ENCODE results near the gene CDH13. TPM values are rescaled to one million over a fixed set of nuclear protein-coding genes. Genes with fewer than 3 reads are reported as not detected.

Gene CDH13
- total and polyA plus RNA-seq, 9 of the 15 experiments (the other 6 are each of a cell fraction or from before 2014, with no cell fraction given): 0.03 TPM; not detected in 8

DNA sequence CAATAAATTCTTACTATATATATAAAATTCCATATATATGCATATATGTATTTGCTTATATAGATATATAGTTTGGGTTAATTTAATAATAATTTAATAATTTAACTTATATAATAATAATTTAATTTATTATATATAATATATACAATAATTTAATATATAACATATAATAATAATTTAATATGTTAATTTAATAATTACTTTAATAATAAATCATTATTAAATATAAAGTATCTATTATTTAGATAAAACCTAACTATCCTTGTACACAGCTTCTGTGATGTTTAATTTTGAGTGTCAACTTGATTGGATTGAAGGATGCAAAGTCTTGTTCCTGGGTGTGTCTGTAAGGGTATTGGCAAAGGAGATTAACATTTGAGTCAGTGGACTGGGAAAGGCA, 40.6 kb upstream of the CDH13 start:
- Histone ChIP-seq H3K27ac (ENCODE audit: extremely low read depth, low read depth, low read length) (no peak overlapping the region), H3K36me3 (ENCODE audit: control insufficient read depth, insufficient read depth, low read length) (no peaks in the 10 kb centered on the region), H3K9me1 (ENCODE audit: control insufficient read depth, insufficient read depth, low read length) (no peaks in the 10 kb centered on the region), H3K4me2 (ENCODE audit: insufficient read depth, low read length) (no peak overlapping the region), H3K4me3 (no peak overlapping the region), H3K27me3 (ENCODE audit: control insufficient read depth in 2 of 2, insufficient read depth in 2 of 2, low read length in 2 of 2) (no peaks in the 10 kb centered on the region), H3K79me2 (ENCODE audit: control insufficient read depth, insufficient read depth, low read length) (no peaks in the 10 kb centered on the region), H3K9ac (ENCODE audit: insufficient read depth in 1 of 2, low read depth in 2 of 2, low read length in 2 of 2) (no peak overlapping the region), H3K9me3 (replicated peaks; ENCODE audit: control insufficient read depth, insufficient read depth, low read depth, low read length) (0 out of 2 replicates have a peak, but pooled peaks cover 1% of the 10 kb centered on the region), H3K4me1 (replicated peaks in 1 of 2; ENCODE audit: control insufficient read depth in 2 of 2, insufficient read depth in 2 of 2, low read length in 2 of 2) (no peaks in the 10 kb centered on the region), H2AFZ (ENCODE audit: low read depth, low read length) (no peak overlapping the region), H4K20me1 (replicated peaks; ENCODE audit: control insufficient read depth, insufficient read depth, low read length) (no peaks in the 10 kb centered on the region)
- no peak for ATAC-seq
- in situ Hi-C loops (cut with MboI): no loop called here
- no TSS peak for BruUV-seq (replicated peaks)
- FAIRE-seq: no peak
- POLR2A ChIA-PET: no interaction called here
- intact Hi-C loops (cut with micrococcal nuclease): no loop called here
- no peak for DNase-seq (ENCODE audit: extremely low read depth in 1 of 4, low spot score in 3 of 4)
- CTCF ChIA-PET (ENCODE audit: low intra/inter-chr PET ratio): no interaction called here
- no peak for TF ChIP-seq SMAD3 (CRISPR knock-in tag; conservative IDR thresholded peaks at IDR 0.05)
- TF ChIP-seq, protein P1, sequence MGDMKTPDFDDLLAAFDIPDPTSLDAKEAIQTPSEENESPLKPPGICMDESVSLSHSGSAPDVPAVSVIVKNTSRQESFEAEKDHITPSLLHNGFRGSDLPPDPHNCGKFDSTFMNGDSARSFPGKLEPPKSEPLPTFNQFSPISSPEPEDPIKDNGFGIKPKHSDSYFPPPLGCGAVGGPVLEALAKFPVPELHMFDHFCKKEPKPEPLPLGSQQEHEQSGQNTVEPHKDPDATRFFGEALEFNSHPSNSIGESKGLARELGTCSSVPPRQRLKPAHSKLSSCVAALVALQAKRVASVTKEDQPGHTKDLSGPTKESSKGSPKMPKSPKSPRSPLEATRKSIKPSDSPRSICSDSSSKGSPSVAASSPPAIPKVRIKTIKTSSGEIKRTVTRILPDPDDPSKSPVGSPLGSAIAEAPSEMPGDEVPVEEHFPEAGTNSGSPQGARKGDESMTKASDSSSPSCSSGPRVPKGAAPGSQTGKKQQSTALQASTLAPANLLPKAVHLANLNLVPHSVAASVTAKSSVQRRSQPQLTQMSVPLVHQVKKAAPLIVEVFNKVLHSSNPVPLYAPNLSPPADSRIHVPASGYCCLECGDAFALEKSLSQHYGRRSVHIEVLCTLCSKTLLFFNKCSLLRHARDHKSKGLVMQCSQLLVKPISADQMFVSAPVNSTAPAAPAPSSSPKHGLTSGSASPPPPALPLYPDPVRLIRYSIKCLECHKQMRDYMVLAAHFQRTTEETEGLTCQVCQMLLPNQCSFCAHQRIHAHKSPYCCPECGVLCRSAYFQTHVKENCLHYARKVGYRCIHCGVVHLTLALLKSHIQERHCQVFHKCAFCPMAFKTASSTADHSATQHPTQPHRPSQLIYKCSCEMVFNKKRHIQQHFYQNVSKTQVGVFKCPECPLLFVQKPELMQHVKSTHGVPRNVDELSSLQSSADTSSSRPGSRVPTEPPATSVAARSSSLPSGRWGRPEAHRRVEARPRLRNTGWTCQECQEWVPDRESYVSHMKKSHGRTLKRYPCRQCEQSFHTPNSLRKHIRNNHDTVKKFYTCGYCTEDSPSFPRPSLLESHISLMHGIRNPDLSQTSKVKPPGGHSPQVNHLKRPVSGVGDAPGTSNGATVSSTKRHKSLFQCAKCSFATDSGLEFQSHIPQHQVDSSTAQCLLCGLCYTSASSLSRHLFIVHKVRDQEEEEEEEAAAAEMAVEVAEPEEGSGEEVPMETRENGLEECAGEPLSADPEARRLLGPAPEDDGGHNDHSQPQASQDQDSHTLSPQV (IDR thresholded peaks at IDR 0.05): no peak
- no peak for TF ChIP-seq CTBP1 (IDR thresholded peaks at IDR 0.05; ENCODE audit: borderline replicate concordance)
- TF ChIP-seq CCAR2 (IDR thresholded peaks at IDR 0.05; ENCODE audit: low read depth, low read length): no peak
- no peak for TF ChIP-seq ZHX1 (conservative IDR thresholded peaks at IDR 0.05; ENCODE audit: low read length)
- no peak for TF ChIP-seq GTF2E2 (tag; IDR thresholded peaks at IDR 0.05)
- TF ChIP-seq CBX2 (IDR thresholded peaks at IDR 0.05; ENCODE audit: insufficient read depth, low read length, poor library complexity, severe bottlenecking): no peak
- TF ChIP-seq NFRKB (IDR thresholded peaks at IDR 0.05; ENCODE audit: low read depth): no peak
- no peak for TF ChIP-seq RBM25 (IDR thresholded peaks at IDR 0.05; ENCODE audit: low read depth, low read length, severe bottlenecking)
- no peak for TF ChIP-seq ZNF695 (CRISPR knock-in tag; IDR thresholded peaks at IDR 0.05)
- no peak for TF ChIP-seq ARNT (IDR thresholded peaks at IDR 0.05)
- no peak for TF ChIP-seq RFX5 (IDR thresholded peaks at IDR 0.05; ENCODE audit: low read depth, low read length)
- TF ChIP-seq BRF1 (IDR thresholded peaks at IDR 0.05; ENCODE audit: borderline replicate concordance, extremely low read depth, insufficient read length): no peak
- no peak for TF ChIP-seq NR2C1 (IDR thresholded peaks at IDR 0.05)
- TF ChIP-seq NR2C1 (tag; IDR thresholded peaks at IDR 0.05): no peak
- TF ChIP-seq, protein P2, sequence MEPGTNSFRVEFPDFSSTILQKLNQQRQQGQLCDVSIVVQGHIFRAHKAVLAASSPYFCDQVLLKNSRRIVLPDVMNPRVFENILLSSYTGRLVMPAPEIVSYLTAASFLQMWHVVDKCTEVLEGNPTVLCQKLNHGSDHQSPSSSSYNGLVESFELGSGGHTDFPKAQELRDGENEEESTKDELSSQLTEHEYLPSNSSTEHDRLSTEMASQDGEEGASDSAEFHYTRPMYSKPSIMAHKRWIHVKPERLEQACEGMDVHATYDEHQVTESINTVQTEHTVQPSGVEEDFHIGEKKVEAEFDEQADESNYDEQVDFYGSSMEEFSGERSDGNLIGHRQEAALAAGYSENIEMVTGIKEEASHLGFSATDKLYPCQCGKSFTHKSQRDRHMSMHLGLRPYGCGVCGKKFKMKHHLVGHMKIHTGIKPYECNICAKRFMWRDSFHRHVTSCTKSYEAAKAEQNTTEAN (CRISPR knock-in tag; IDR thresholded peaks at IDR 0.05): no peak
- TF ChIP-seq ZNF197 (CRISPR knock-in tag; IDR thresholded peaks at IDR 0.05; ENCODE audit: low read depth): no peak

Data from K562 (cell line).